HCT116 (cell line): ENCODE measurements around the gene NFIL3. TPM values are rescaled to one million over a fixed set of nuclear protein-coding genes. Genes with fewer than 3 reads are reported as not detected.
"Not testable (repeated sequence)": the region's sequence is repeated elsewhere in the genome, so short reads cannot be mapped to it uniquely, and the experiment has no call there.

Experiments
- ATAC-seq: fragments of 200-7000 bp; cut with Tn5 transposase; 2 replicates; pipeline ENCODE4 v1.9.1; 2020; ENCODE audit warnings: mild to moderate bottlenecking, moderate library complexity
- BruUV-seq: library from RNA; stranded (reverse); fragments of 400-500 nt; replicated peaks from 2 replicates; lab custom pipeline; 2021; lab: Mats Ljungman, UMichigan
- CTCF ChIA-PET: fragments of 300-600 bp; sonication (Branson Sonifier 250); formaldehyde crosslinking; loops from one replicate; lab custom pipeline; 2021; ENCODE audit warnings: antibody characterized with exemption; lab: Charles Lee
- POLR2A ChIA-PET: fragments of 300-600, 350-600 bp; sonication (Branson Sonifier 250); formaldehyde crosslinking; loops from one replicate; lab custom pipeline; 2021; ENCODE audit warnings: antibody characterized with exemption; lab: Charles Lee
- RAD21 ChIA-PET, 2 experiments: fragments of 300-600 bp; sonication (Branson Sonifier 250); formaldehyde crosslinking; loops; one replicate each; lab custom pipeline; 2023; ENCODE audit warnings: low total read pairs in 2 of 2; ENCODE audit not compliant: uncharacterized antibody in 2 of 2, unreplicated experiment in 2 of 2, low non-redundant PET in 1 of 2; lab: Charles Lee
- DNase-seq: peaks from one replicate; pipeline ENCODE4 v3.0.0-alpha.2; 2010; ENCODE audit warnings: low read depth, low spot score
- H2AFZ ChIP-seq: fragments of 200-600 bp; shearing (Covaris generic), sonication (generic); 2 replicates; pipeline ENCODE4 v1.6.1; 2017; ENCODE audit warnings: low read depth, mixed run types, mixed read lengths, antibody characterized with exemption, low read length; ENCODE audit not compliant: poor library complexity, severe bottlenecking
- H3K27ac ChIP-seq: 2 replicates; pipeline ENCODE4 v1.5.1; 2012; ENCODE audit warnings: low read depth, low read length
- H3K27me3 ChIP-seq: fragments of 200-600 bp; sonication (generic); 2 replicates; pipeline ENCODE4 v1.6.1; 2016; ENCODE audit warnings: mixed run types, low read length, mixed read lengths; ENCODE audit not compliant: insufficient read depth
- H3K36me3 ChIP-seq, 2 experiments: fragments of 200-500 bp in 1 of 2; fragments of 200-600 bp in 1 of 2; sonication (Bioruptor generic) in 1 of 2; sonication (generic) in 1 of 2; 2 replicates each; pipeline versions ENCODE4 v1.5.1 to v1.6.1; 2014 to 2016; ENCODE audit warnings: low read length in 2 of 2, inconsistent platforms in 1 of 2, mixed read lengths in 1 of 2, mixed run types in 1 of 2; ENCODE audit not compliant: insufficient read depth in 2 of 2, control insufficient read depth in 1 of 2
- H3K4me1 ChIP-seq, 2 experiments: fragments of 200-600 bp in 1 of 2; sonication (generic) in 1 of 2; 2 replicates each; pipeline versions ENCODE4 v1.5.1 to v1.6.1; 2012 to 2017; ENCODE audit warnings: low read length in 2 of 2, inconsistent platforms in 1 of 2, mild to moderate bottlenecking in 1 of 2, mixed read lengths in 1 of 2, mixed run types in 1 of 2, moderate library complexity in 1 of 2; ENCODE audit not compliant: insufficient read depth in 2 of 2, control insufficient read depth in 1 of 2
- H3K4me2 ChIP-seq: fragments of 200-600 bp; sonication (generic); 2 replicates; pipeline ENCODE4 v1.6.1; 2017; ENCODE audit warnings: mixed run types, low read length, mixed read lengths
- H3K4me3 ChIP-seq, 2 experiments: fragments of 200-600 bp in 1 of 2; sonication (generic) in 1 of 2; replicated peaks in 1 of 2; 2 replicates each; pipeline ENCODE4 v1.5.1; 2011 to 2016; ENCODE audit warnings: low read length in 2 of 2, control low read depth in 1 of 2, low read depth in 1 of 2, mild to moderate bottlenecking in 1 of 2, mixed read lengths in 1 of 2, mixed run types in 1 of 2
- H3K79me2 ChIP-seq: fragments of 200-600 bp; sonication (generic); 2 replicates; pipeline ENCODE4 v1.6.1; 2017; ENCODE audit warnings: mild to moderate bottlenecking, mixed run types, low read length, moderate library complexity, mixed read lengths; ENCODE audit not compliant: insufficient read depth
- H3K9ac ChIP-seq: fragments of 200-600 bp; sonication (generic); 2 replicates; pipeline ENCODE4 v1.6.1; 2016; ENCODE audit warnings: low read length, mixed read lengths
- H3K9me2 ChIP-seq: fragments of 200-600 bp; sonication (generic), shearing (Covaris generic); 2 replicates; pipeline ENCODE4 v1.6.1; 2017; ENCODE audit warnings: mixed run types, mild to moderate bottlenecking, moderate library complexity; ENCODE audit not compliant: insufficient read depth
- H3K9me3 ChIP-seq, 2 experiments: fragments of 200-500 bp in 1 of 2; fragments of 200-600 bp in 1 of 2; sonication (Bioruptor generic) in 1 of 2; sonication (generic) in 1 of 2; 2 replicates each; pipeline ENCODE4 v1.6.1; 2014 to 2017; ENCODE audit warnings: low read length in 2 of 2, mixed read lengths in 2 of 2, inconsistent platforms in 1 of 2, low read depth in 1 of 2, mild to moderate bottlenecking in 1 of 2, mixed run types in 1 of 2, moderate library complexity in 1 of 2; ENCODE audit not compliant: control insufficient read depth in 1 of 2, insufficient read depth in 1 of 2
- H4K20me1 ChIP-seq: fragments of 200-600 bp; sonication (generic), shearing (Covaris generic); 2 replicates; pipeline ENCODE4 v1.6.1; 2017; ENCODE audit warnings: mixed run types, mild to moderate bottlenecking, moderate library complexity; ENCODE audit not compliant: insufficient read depth
- CBX3 ChIP-seq: IDR thresholded peaks from 2 replicates; pipeline ENCODE4 v1.6.1; 2012; ENCODE audit warnings: low read depth
- CEBPB ChIP-seq: IDR thresholded peaks from 2 replicates; pipeline ENCODE4 v1.6.1; 2012; ENCODE audit warnings: low read depth
- EGR1 ChIP-seq: IDR thresholded peaks from 2 replicates; pipeline ENCODE4 v1.6.1; 2012; ENCODE audit warnings: low read depth
- EZH2phosphoT487 ChIP-seq: fragments of 200-600 bp; IDR thresholded peaks from 2 replicates; pipeline ENCODE4 v1.6.1; 2018; ENCODE audit warnings: antibody characterized with exemption, borderline replicate concordance
- RAD21 ChIP-seq: IDR thresholded peaks from 2 replicates; pipeline ENCODE4 v1.6.1; 2012; ENCODE audit warnings: low read depth, mild to moderate bottlenecking
- SIN3A ChIP-seq: IDR thresholded peaks from 2 replicates; pipeline ENCODE4 v1.6.1; 2012; ENCODE audit warnings: low read depth
- SRF ChIP-seq: IDR thresholded peaks from 2 replicates; pipeline ENCODE4 v1.6.1; 2012; ENCODE audit warnings: low read depth
- TCF7L2 ChIP-seq: IDR thresholded peaks from 2 replicates; pipeline ENCODE4 v1.7.0; 2011; ENCODE audit warnings: borderline replicate concordance, inconsistent platforms; ENCODE audit not compliant: insufficient read depth, insufficient read length; ENCODE audit errors: extremely low read depth
- ZBTB33 ChIP-seq: IDR thresholded peaks from 2 replicates; pipeline ENCODE4 v1.6.1; 2011; ENCODE audit warnings: mild to moderate bottlenecking, low read length, moderate library complexity; ENCODE audit not compliant: insufficient replicate concordance; ENCODE audit errors: extremely low read depth
- intact Hi-C: fragments of 100-400 bp; cut with micrococcal nuclease; formaldehyde crosslinking; loops from 2 replicates; pipeline ENCODE4 v1.10.0; 2022
- total RNA-seq: library from RNA; stranded (reverse); gene quantifications from one replicate; pipeline ENCODE4 v1.2.1, GENCODE V29; 2021; ENCODE audit not compliant: unreplicated experiment

The NFIL3 gene
- total RNA-seq, 1 experiment from 2014 or later, result 38.0 TPM

GRCh38 chr9:91371894-91372293, 51.7 kb downstream of the NFIL3 start:
- Histone ChIP-seq H3K4me1 (no peaks in the 10 kb centered on the region), H3K9me2 (no peaks in the 10 kb centered on the region), H3K79me2 (no peaks in the 10 kb centered on the region), H3K9ac (no peak overlapping the region), H3K36me3 (no peaks in the 10 kb centered on the region), H3K4me3 (no peak overlapping the region), H2AFZ (no peak overlapping the region), H4K20me1 (no peaks in the 10 kb centered on the region), H3K27me3 (no peaks in the 10 kb centered on the region), H3K4me2 (no peak overlapping the region), H3K27ac (no peak overlapping the region), H3K9me3 (no peaks in the 10 kb centered on the region)
- ATAC-seq (no peak), DNase-seq (no peak)
- no peak for TF ChIP-seq SIN3A
- no peak for TF ChIP-seq SRF
- TF ChIP-seq CEBPB, result no peak
- TF ChIP-seq TCF7L2, result no peak
- no peak for TF ChIP-seq CBX3
- TF ChIP-seq EZH2phosphoT487, result no peak
- no peak for TF ChIP-seq RAD21
- TF ChIP-seq EGR1, result no peak
- TF ChIP-seq ZBTB33, result no peak
- intact Hi-C loops, result no loop called here
- CTCF ChIA-PET, result no interaction called here
- no TSS peak for BruUV-seq
- RAD21 ChIA-PET, result no interaction called here
- POLR2A ChIA-PET, result interaction anchor here (0.7 kb wide), 1 partner anchor 33 kb away, joined by 4 read pairs; no protein-coding TSS in a partner anchor

GRCh38 chr9:91370006-91370405, 53.6 kb downstream of the NFIL3 start:
- H3K9me3 ChIP-seq, POLR2A ChIA-PET, H3K9ac ChIP-seq, H3K79me2 ChIP-seq, H3K4me3 ChIP-seq, H3K9me2 ChIP-seq, BruUV-seq, CTCF ChIA-PET, ATAC-seq, H3K4me2 ChIP-seq, H3K4me1 ChIP-seq, DNase-seq, H3K27me3 ChIP-seq, H4K20me1 ChIP-seq, intact Hi-C loops, H3K27ac ChIP-seq, H2AFZ ChIP-seq, H3K36me3 ChIP-seq: not testable (repeated sequence)
- RAD21 ChIA-PET, result interaction anchor here in 1 of 2 experiments (0.6 kb wide), 1 partner anchor 360 kb away, joined by 4 read pairs; no protein-coding TSS in a partner anchor
